ENCODE data around the gene C12orf43. TPM values are rescaled to one million over a fixed set of nuclear protein-coding genes. Genes with fewer than 3 reads are reported as not detected.

The C12orf43 gene
- total RNA-seq, 1 experiment from 2014 or later, result 14.8 TPM

DNA sequence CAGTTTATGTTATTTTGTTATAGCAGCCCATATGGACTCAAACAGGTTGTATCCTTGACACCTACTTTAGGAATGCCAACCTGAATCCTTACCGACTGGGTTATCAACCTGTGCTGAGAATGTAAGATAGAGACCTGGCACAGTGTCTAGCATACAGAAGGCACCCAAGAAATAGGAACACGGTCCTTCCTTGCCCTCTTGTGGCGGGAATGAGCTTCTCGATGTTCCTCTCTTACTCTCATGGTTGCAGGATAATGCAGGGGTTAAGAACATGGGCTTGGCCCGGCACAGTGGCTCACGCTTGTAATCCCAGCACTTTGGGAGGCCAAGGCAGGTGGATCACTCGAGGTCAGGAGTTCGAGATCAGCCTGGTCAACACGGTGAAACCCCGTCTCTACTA lies 6.5 kb downstream of the C12orf43 start:
- Histone ChIP-seq H3K4me3 (no peak overlapping the region), H3K4me1 (replicated peaks; ENCODE audit: insufficient read depth) (no peaks in the 10 kb centered on the region; the same call in 1 of the 2 replicates), H3K79me2 (ENCODE audit: low read depth) (peaks cover 2% of the 10 kb centered on the region), H3K27me3 (ENCODE audit: insufficient read depth, low read depth) (no peaks in the 10 kb centered on the region), H3K36me3 (ENCODE audit: low read depth) (peaks cover 13% of the 10 kb centered on the region; the same call in 1 of the 2 replicates), H3K27ac (no peak overlapping the region), H2AFZ (no peak overlapping the region), H3K9me2 (ENCODE audit: insufficient read depth) (no peaks in the 10 kb centered on the region), H3K9me3 (ENCODE audit: insufficient read depth, low read depth) (no peaks in the 10 kb centered on the region), H3K4me2 (no peak overlapping the region), H3F3A (ENCODE audit: insufficient read depth, low read depth) (0 out of 2 replicates have a peak, but pooled peaks cover 3% of the 10 kb centered on the region), H4K20me1 (ENCODE audit: insufficient read depth) (no peaks in the 10 kb centered on the region)
- DNase-seq, result peak in 1 of 2 experiments; percentile 40
- POLR2A ChIA-PET (ENCODE audit: unreplicated experiment), result interaction anchor here (0.7 kb wide), 1 partner anchor 9 kb away, joined by 4 read pairs; no protein-coding TSS in a partner anchor
- CTCF ChIA-PET, result interaction anchor here (1.0 kb wide), 1 partner anchor 427 kb away, joined by 4 read pairs; no protein-coding TSS in a partner anchor
- no TSS peak for BruUV-seq (replicated peaks)
- intact Hi-C loops (cut with micrococcal nuclease; ENCODE audit: unreplicated experiment), result loop anchor here (2.0 to 10.0 kb wide), 3 partner anchors 85 to 427 kb away; no protein-coding TSS in a partner anchor
- TF ChIP-seq CTCF (conservative IDR thresholded peaks at IDR 0.05) (peak; percentile 71), EZH2 (IDR thresholded peaks at IDR 0.05; ENCODE audit: low read depth) (no peak)

DNA sequence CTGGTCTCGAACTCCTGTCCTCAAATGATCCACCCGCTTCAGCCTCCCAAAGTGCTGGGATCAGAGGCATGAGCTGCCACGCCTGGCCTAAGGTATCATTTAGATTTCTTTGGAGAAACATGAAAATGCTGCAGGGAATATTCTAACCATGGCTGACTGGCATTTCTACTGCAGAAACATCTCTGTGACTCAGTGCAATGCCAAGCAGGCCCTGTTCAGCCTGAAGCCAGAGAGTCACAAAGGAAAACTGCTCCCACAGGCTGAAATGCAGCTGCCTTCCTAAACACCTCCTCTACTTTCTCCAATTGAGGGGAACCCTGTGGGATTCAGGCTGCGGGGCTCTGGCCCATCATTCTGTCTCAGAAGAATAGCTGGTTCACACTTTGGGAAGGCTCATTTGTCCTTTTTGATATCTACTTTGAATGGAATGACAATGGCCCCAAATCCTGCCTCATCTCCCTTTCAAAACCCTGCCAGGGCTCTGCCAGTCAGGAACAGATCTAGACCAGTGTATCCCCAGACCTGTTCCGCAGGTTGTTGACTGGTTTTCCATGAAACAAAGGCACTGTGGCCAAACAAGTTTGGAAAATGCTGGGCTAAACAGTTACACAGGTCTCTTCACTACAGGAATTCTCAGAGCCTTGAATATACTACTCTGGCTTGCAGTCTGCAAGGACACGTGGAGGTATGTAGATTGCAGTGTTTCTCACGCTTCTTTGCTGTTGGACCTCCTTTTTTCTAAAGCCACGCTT lies 7.8 kb downstream of the C12orf43 start:
- Histone ChIP-seq H4K20me1 (ENCODE audit: insufficient read depth) (no peaks in the 10 kb centered on the region), H3K27ac (no peak overlapping the region), H2AFZ (no peak overlapping the region), H3K79me2 (ENCODE audit: low read depth) (no peaks in the 10 kb centered on the region), H3K4me2 (no peak overlapping the region), H3K4me1 (replicated peaks; ENCODE audit: insufficient read depth) (no peaks in the 10 kb centered on the region), H3K27me3 (ENCODE audit: insufficient read depth, low read depth) (no peaks in the 10 kb centered on the region), H3K36me3 (ENCODE audit: low read depth) (peaks cover 13% of the 10 kb centered on the region; the same call in 1 of the 2 replicates), H3K4me3 (no peak overlapping the region), H3K9me3 (ENCODE audit: insufficient read depth, low read depth) (no peaks in the 10 kb centered on the region), H3F3A (ENCODE audit: insufficient read depth, low read depth) (0 out of 2 replicates have a peak, but pooled peaks cover 3% of the 10 kb centered on the region), H3K9me2 (ENCODE audit: insufficient read depth) (no peaks in the 10 kb centered on the region)
- ChIA-PET POLR2A (ENCODE audit: unreplicated experiment) (no interaction called here), CTCF (no interaction called here)
- intact Hi-C loops (cut with micrococcal nuclease; ENCODE audit: unreplicated experiment), result loop anchor here (2.0 to 10.0 kb wide), 3 partner anchors 86 to 426 kb away; no protein-coding TSS in a partner anchor
- TF ChIP-seq EZH2 (IDR thresholded peaks at IDR 0.05; ENCODE audit: low read depth) (no peak), CTCF (conservative IDR thresholded peaks at IDR 0.05) (no peak)
- BruUV-seq (replicated peaks), result no TSS peak
- no peak for DNase-seq

DNA sequence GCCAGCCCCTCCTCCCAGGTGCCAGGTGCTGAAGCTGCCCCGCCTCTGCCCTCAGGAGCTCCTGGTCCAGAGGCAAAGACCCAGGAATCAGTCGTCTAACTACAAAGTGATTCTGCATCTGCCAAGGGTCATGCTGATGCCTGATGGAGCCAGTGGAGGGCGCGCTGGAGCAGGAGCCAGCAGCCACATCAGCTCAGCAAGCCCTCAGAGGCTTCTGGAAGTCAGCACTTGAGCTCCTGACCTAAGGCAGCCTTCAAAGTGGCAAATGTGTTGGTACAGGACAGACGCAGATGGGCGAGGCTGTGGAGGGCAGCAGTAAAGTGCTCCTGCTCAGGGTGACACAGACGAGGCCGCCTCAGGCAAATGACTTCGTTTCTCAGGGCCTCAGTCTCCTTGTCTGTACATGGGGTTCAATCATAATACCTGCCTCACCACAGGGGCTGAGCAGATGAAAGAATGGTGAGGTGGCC lies 10.9 kb downstream of the C12orf43 start:
- BruUV-seq (replicated peaks), result no TSS peak
- H4K20me1 ChIP-seq (ENCODE audit: insufficient read depth), result no peaks in the 10 kb centered on the region
- no peak overlapping the region for H2AFZ ChIP-seq
- DNase-seq, result peak; percentile 58 to 60
- intact Hi-C loops (cut with micrococcal nuclease; ENCODE audit: unreplicated experiment), result loop anchor here (2.0 to 10.0 kb wide), 4 partner anchors 55 to 358 kb away; no protein-coding TSS in a partner anchor
- no peaks in the 10 kb centered on the region for H3K4me1 ChIP-seq (replicated peaks; ENCODE audit: insufficient read depth)
- POLR2A ChIA-PET (ENCODE audit: unreplicated experiment), result no interaction called here
- no peaks in the 10 kb centered on the region for H3K9me2 ChIP-seq (ENCODE audit: insufficient read depth)
- H3K4me2 ChIP-seq, result no peak overlapping the region
- H3K27me3 ChIP-seq (ENCODE audit: insufficient read depth, low read depth), result no peaks in the 10 kb centered on the region
- H3K9me3 ChIP-seq (ENCODE audit: insufficient read depth, low read depth), result no peaks in the 10 kb centered on the region
- no peak overlapping the region for H3K27ac ChIP-seq
- H3K36me3 ChIP-seq (ENCODE audit: low read depth), result peaks cover 13% of the 10 kb centered on the region; the same call in 1 of the 2 replicates
- H3K79me2 ChIP-seq (ENCODE audit: low read depth), result no peaks in the 10 kb centered on the region
- CTCF ChIA-PET, result interaction anchor here (0.5 to 1.1 kb wide), 9 partner anchors 34 to 804 kb away, joined by 3 to 6 read pairs (median 4); partner anchors contain the start of gene RPLP0
- no peak overlapping the region for H3K4me3 ChIP-seq
- 0 out of 2 replicates have a peak, but pooled peaks cover 3% of the 10 kb centered on the region for H3F3A ChIP-seq (ENCODE audit: insufficient read depth, low read depth)
- peak; percentile 75 for TF ChIP-seq CTCF (conservative IDR thresholded peaks at IDR 0.05)
- no peak for TF ChIP-seq EZH2 (IDR thresholded peaks at IDR 0.05; ENCODE audit: low read depth)
